OCI-LY3 (cell line): ENCODE measurements around the gene B3GNT2.

Source experiments
- H2AFZ ChIP-seq: fragments of 200-600, 300-600 bp; shearing (Covaris generic); 2 replicates; pipeline ENCODE4 v1.6.0; 2014; ENCODE audit warnings: antibody characterized with exemption, low read depth, low read length
- H3K27ac ChIP-seq: fragments of 200-600, 300-600 bp; sonication (generic); 2 replicates; pipeline ENCODE4 v1.5.1; 2014; ENCODE audit warnings: mild to moderate bottlenecking, low read length, moderate library complexity, mixed read lengths
- H3K27me3 ChIP-seq: fragments of 200-600, 300-600 bp; sonication (generic); 2 replicates; pipeline ENCODE4 v1.6.1; 2014; ENCODE audit warnings: low read depth, low read length, mixed read lengths
- H3K36me3 ChIP-seq: fragments of 200-600, 300-600 bp; sonication (generic); replicated peaks from 2 replicates; pipeline ENCODE3; 2014; ENCODE audit warnings: low read depth, low read length, mixed read lengths
- H3K4me1 ChIP-seq: fragments of 300-600, 200-600 bp; sonication (generic); 2 replicates; pipeline ENCODE4 v1.6.1; 2014; ENCODE audit warnings: low read length, mixed read lengths
- H3K4me2 ChIP-seq: fragments of 200-600, 300-600 bp; sonication (generic); 2 replicates; pipeline ENCODE4 v1.6.1; 2014; ENCODE audit warnings: low read length, mixed read lengths
- H3K4me3 ChIP-seq: fragments of 300-600, 200-600 bp; sonication (generic); 2 replicates; pipeline ENCODE4 v1.5.1; 2014; ENCODE audit warnings: antibody characterized with exemption, mild to moderate bottlenecking, low read length, moderate library complexity
- H3K79me2 ChIP-seq: fragments of 300-600, 200-600 bp; shearing (Covaris generic); 2 replicates; pipeline ENCODE4 v1.6.1; 2014; ENCODE audit warnings: mild to moderate bottlenecking, low read length, mixed read lengths
- H3K9ac ChIP-seq: fragments of 300-600, 200-600 bp; shearing (Covaris generic); 2 replicates; pipeline ENCODE4 v1.6.0; 2014; ENCODE audit warnings: mild to moderate bottlenecking, low read length, moderate library complexity
- H3K9me3 ChIP-seq: fragments of 200-600, 300-600 bp; shearing (Covaris generic); 2 replicates; pipeline ENCODE4 v1.6.1; 2014; ENCODE audit warnings: low read length, mixed read lengths; ENCODE audit not compliant: insufficient read depth
- H4K20me1 ChIP-seq: fragments of 200-600, 300-600 bp; sonication (generic); 2 replicates; pipeline ENCODE4 v1.6.1; 2016; ENCODE audit warnings: low read length, mixed read lengths; ENCODE audit not compliant: insufficient read depth
- EZH2phosphoT487 ChIP-seq: fragments of 200-600 bp; shearing (Covaris generic); IDR thresholded peaks from 2 replicates; pipeline ENCODE4 v1.6.1; 2018; ENCODE audit warnings: antibody characterized with exemption, mixed run types, low read depth
- TF ChIP-seq, protein P1 (sequence below): fragments of 200-600, 300-600 bp; sonication (generic); IDR thresholded peaks from 2 replicates; pipeline ENCODE4 v1.5.1; 2014; ENCODE audit warnings: antibody characterized with exemption, low read length, low read depth

Gene B3GNT2

DNA sequence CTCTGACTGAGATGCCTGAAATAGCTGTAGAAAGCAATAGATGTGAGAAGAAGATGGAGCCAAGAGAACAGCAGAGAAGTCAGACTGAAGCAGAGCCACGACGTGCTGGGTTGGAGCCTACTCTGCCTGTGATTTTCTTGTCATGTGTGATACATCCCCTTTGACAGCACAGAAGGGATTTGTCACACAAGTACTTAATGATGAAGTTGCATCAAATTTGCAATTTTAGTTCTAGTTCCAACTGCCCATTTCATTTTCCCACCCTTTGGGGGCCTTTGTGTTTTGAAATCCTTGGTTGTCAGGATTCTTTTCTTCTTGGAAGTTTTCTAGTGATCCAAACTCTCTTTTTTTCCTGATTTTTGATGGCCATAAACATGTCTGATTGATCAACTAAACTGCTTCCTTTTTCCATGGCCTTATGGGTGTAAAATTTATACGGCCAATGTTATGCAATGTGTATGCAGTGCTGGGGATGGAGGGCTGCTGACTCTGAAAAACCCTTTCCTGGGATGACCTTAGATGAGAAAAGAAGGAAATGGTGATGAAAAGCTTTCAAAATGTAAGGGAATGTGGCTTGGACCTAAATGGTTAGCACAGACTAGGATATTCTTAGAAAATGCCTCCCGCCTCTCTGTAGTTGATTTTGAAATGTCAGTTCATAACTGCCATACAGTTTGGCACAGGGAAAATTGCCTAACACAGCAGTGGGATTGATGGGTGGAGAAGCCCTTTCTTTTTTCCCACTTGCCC, 9.6 kb upstream of the B3GNT2 start:
- H2AFZ ChIP-seq, result no peak overlapping the region
- H3K9me3 ChIP-seq, result peaks cover 10% of the 10 kb centered on the region; the same call in 1 of the 2 replicates
- no peaks in the 10 kb centered on the region for H3K27me3 ChIP-seq
- no peak overlapping the region for H3K4me3 ChIP-seq
- TF ChIP-seq EZH2phosphoT487, result no peak
- TF ChIP-seq, protein P1, sequence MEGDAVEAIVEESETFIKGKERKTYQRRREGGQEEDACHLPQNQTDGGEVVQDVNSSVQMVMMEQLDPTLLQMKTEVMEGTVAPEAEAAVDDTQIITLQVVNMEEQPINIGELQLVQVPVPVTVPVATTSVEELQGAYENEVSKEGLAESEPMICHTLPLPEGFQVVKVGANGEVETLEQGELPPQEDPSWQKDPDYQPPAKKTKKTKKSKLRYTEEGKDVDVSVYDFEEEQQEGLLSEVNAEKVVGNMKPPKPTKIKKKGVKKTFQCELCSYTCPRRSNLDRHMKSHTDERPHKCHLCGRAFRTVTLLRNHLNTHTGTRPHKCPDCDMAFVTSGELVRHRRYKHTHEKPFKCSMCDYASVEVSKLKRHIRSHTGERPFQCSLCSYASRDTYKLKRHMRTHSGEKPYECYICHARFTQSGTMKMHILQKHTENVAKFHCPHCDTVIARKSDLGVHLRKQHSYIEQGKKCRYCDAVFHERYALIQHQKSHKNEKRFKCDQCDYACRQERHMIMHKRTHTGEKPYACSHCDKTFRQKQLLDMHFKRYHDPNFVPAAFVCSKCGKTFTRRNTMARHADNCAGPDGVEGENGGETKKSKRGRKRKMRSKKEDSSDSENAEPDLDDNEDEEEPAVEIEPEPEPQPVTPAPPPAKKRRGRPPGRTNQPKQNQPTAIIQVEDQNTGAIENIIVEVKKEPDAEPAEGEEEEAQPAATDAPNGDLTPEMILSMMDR, result no peak
- H4K20me1 ChIP-seq, result no peaks in the 10 kb centered on the region
- H3K4me1 ChIP-seq, result no peaks in the 10 kb centered on the region
- no peak overlapping the region for H3K4me2 ChIP-seq
- no peak overlapping the region for H3K9ac ChIP-seq
- no peak overlapping the region for H3K27ac ChIP-seq
- H3K79me2 ChIP-seq, result no peaks in the 10 kb centered on the region
- no peaks in the 10 kb centered on the region for H3K36me3 ChIP-seq

DNA sequence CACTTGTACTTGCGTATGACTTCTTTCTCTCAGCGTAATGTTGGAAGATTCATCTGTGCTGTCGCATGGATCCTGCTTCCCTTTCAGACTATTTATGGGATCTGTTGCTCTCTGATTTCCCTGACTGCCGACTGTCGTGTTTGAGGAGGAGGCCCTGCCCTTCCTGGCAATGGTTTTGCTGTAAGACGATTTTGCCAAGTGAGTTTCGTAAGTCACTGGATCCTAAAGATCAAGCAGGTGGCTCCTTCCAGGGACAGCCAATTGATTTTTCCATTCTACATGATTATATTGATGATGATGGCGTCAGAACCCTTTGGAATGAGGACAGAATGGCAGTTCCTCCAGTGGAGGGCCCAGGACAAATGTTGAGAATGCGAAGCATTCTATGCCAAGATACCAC, 8.7 kb upstream of the B3GNT2 start:
- no peak for TF ChIP-seq EZH2phosphoT487
- TF ChIP-seq, protein P1, result no peak
- no peak overlapping the region for H3K4me3 ChIP-seq
- H3K79me2 ChIP-seq, result no peaks in the 10 kb centered on the region
- no peaks in the 10 kb centered on the region for H3K27me3 ChIP-seq
- no peaks in the 10 kb centered on the region for H3K4me1 ChIP-seq
- H4K20me1 ChIP-seq, result no peaks in the 10 kb centered on the region
- no peak overlapping the region for H3K27ac ChIP-seq
- H3K9me3 ChIP-seq, result peaks cover under 1% of the 10 kb centered on the region; the same call in 1 of the 2 replicates
- H3K36me3 ChIP-seq, result no peaks in the 10 kb centered on the region
- no peak overlapping the region for H3K4me2 ChIP-seq
- H3K9ac ChIP-seq, result no peak overlapping the region
- no peak overlapping the region for H2AFZ ChIP-seq

DNA sequence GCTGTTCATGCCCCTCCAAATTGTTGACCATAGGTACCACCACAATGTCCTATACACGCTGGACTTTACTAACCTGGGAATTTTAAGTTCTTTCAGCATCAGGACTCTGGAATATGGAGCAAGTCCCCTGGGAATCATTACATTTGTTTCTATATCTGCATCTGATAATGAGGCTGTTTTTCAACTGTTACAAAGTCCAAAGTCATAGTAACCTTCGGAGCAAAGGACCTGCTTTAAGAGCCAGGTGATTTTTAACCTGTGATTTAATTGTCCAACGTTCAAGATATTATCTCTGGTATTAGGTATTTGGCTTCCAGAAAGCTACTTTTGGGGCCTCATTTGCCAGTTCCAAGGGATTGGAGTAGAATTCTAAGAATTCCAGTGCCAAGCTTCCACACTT, 7.5 kb upstream of the B3GNT2 start:
- H3K4me3 ChIP-seq, result no peak overlapping the region
- H3K4me2 ChIP-seq, result no peak overlapping the region
- H3K27ac ChIP-seq, result no peak overlapping the region
- TF ChIP-seq, protein P1, result no peak
- no peak for TF ChIP-seq EZH2phosphoT487
- H2AFZ ChIP-seq, result no peak overlapping the region
- H3K9ac ChIP-seq, result no peak overlapping the region
- no peaks in the 10 kb centered on the region for H3K4me1 ChIP-seq
- H3K9me3 ChIP-seq, result no peaks in the 10 kb centered on the region
- H4K20me1 ChIP-seq, result no peaks in the 10 kb centered on the region
- no peaks in the 10 kb centered on the region for H3K27me3 ChIP-seq
- H3K36me3 ChIP-seq, result no peaks in the 10 kb centered on the region
- H3K79me2 ChIP-seq, result no peaks in the 10 kb centered on the region

DNA sequence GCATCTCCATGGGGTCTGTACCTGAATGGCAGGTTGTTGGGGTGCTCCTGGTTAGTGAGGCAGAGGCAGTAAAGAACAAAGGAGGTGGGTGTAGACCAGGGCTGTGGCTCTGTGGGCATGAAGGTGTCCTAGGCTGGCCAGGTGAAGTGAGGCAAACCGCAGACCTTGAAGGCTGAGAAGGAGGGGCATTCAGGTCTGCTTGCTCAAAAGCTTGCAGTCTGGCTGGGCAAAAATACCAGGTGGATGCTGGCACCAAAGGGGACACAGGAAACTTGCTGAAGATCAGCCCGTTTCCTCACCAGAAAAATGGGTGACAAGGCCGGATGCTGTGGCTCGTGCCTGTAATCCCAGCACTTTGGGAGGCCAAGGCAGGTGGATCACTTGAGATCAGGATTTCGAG, 6.7 kb upstream of the B3GNT2 start:
- H2AFZ ChIP-seq, result no peak overlapping the region
- H3K79me2 ChIP-seq, result no peaks in the 10 kb centered on the region
- H3K4me3 ChIP-seq, result no peak overlapping the region
- H3K4me1 ChIP-seq, result no peaks in the 10 kb centered on the region
- no peak overlapping the region for H3K27ac ChIP-seq
- no peaks in the 10 kb centered on the region for H3K9me3 ChIP-seq
- no peaks in the 10 kb centered on the region for H3K36me3 ChIP-seq
- TF ChIP-seq EZH2phosphoT487, result no peak
- TF ChIP-seq, protein P1, result no peak
- H3K4me2 ChIP-seq, result no peak overlapping the region
- H3K9ac ChIP-seq, result no peak overlapping the region
- no peaks in the 10 kb centered on the region for H4K20me1 ChIP-seq
- H3K27me3 ChIP-seq, result no peaks in the 10 kb centered on the region
